Measurements from ENCODE around the gene RPS18. TPM values are rescaled to one million over a fixed set of nuclear protein-coding genes. Genes with fewer than 3 reads are reported as not detected.
A peak's percentile ranks its signal among the peaks of the same experiment; 100 is the strongest.

The RPS18 gene
- total and polyA plus RNA-seq, 10 of the 15 experiments (the other 5 are each of a cell fraction or from before 2014, with no cell fraction given), result 4,228 to 20,828 (median 7,406) TPM

DNA sequence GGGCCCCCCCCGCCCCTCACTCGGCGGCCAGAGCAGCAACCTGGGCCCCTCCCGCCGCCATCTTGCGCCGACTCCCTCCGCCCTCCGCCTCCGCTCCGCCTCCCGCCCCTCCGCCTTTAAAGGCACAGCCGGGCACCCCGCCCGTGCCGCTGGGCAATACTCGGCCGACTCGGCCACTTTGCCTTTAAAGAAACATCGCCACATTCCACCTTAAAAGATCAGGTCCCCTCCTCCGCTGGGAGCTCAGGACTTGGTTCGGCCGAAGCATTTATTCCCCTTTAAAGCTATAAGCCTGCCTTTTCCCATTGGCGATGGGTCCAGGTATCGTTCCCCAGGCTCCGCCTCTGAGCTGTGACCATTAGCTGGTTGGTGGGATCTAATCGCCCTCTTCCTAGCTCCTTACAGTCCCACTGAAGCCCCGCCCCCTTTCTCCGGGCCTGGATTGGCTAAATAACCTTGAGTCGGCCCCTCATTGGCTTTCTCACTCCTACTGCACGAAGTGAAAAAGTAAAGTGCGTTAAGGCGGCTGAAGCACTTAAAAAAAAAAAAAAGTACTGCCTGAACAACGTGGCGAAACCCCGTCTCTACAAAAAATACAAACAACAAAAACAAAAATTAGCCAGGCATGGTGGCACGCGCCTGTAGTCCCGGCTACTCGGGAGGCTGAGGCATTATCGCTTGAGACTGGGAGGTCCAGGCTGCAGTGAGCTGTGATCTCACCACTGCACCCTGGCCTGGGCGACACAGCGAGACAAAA is 46.0 kb downstream of the RPS18 start, which contains the start of gene ZBTB22:
ZBTB22 (minus strand) TSS at position 76 of the 757 bp plus-strand sequence. CDS start 828 bp downstream, outside the sequence.
- Histone ChIP-seq H3K79me2 (ENCODE audit: control insufficient read depth, insufficient read depth, low read length) (peaks cover 54% of the 10 kb centered on the region), H3K4me1 (ENCODE audit: control insufficient read depth, insufficient read depth, low read length) (peaks cover 35% of the 10 kb centered on the region), H3K27me3 (replicated peaks in 1 of 2; ENCODE audit: control insufficient read depth in 2 of 2, insufficient read depth in 2 of 2, low read length in 1 of 2) (no peaks in the 10 kb centered on the region), H4K20me1 (ENCODE audit: control insufficient read depth, insufficient read depth) (0 out of 2 replicates have a peak, but pooled peaks cover 3% of the 10 kb centered on the region), H3K4me2 (ENCODE audit: control insufficient read depth, insufficient read depth) (peak within 1 kb of the TSS; percentile 75), H2AFZ (ENCODE audit: control insufficient read depth, low read depth, low read length) (peak within 1 kb of the TSS; percentile 73), H3K9ac (ENCODE audit: control insufficient read depth, insufficient read depth, low read length) (peak within 1 kb of the TSS; percentile 72; the same call in 1 of the 2 replicates), H3K4me3 (peak within 1 kb of the TSS; percentile 63), H3K36me3 (ENCODE audit: control insufficient read depth in 2 of 2, insufficient read depth in 2 of 2, low read length in 1 of 2) (peaks cover 12 to 16% of the 10 kb centered on the region in 2 experiments; a peak in 3 of 4 replicates), H3K27ac (ENCODE audit: control insufficient read depth, insufficient read depth) (peak within 1 kb of the TSS; percentile 74), H3K9me3 (replicated peaks; ENCODE audit: control insufficient read depth, insufficient read depth, low read length) (no peaks in the 10 kb centered on the region)
- intact Hi-C loops (cut with micrococcal nuclease; ENCODE audit: unreplicated experiment) (loop anchor here (5.0 kb wide), 1 partner anchor 99 kb away; the partner anchor contains the start of gene CUTA), in situ Hi-C loops (cut with MboI) (no loop called here)
- DNase-seq (ENCODE audit: low read depth, low spot score) (peak; percentile 94), ATAC-seq (peak; percentile 69), FAIRE-seq (peak; percentile 95)
- RAD21 ChIA-PET (ENCODE audit: unreplicated experiment), result interaction anchor here (0.7 to 2.8 kb wide), 16 partner anchors 8 to 303 kb away, joined by 3 to 22 read pairs (median 4); partner anchors contain the start of genes B3GALT4, ITPR3, PFDN6 and RGL2
- under 1% methylated on average over 29 of the region's 44 CpGs for WGBS (ENCODE audit: insufficient coverage, insufficient replicate concordance, low lambda C conversion rate, missing lambda C conversion rate)
- no TSS peak for BruUV-seq (replicated peaks)
- POLR2A ChIA-PET, result interaction anchor here (0.5 to 2.0 kb wide), 21 partner anchors 9 to 1322 kb away, joined by 3 to 12 read pairs (median 5); partner anchors contain the start of genes B3GALT4, HLA-DPA1, HLA-DPB1 and HSD17B8
- CTCF ChIA-PET, result interaction anchor here (0.6 to 2.7 kb wide), 9 partner anchors 17 to 137 kb away, joined by 3 to 19 read pairs (median 4); partner anchors contain the start of genes B3GALT4, CUTA, RING1 and VPS52
- SMC1A ChIA-PET (ENCODE audit: uncharacterized antibody, unreplicated experiment), result interaction anchor here (0.6 to 1.5 kb wide), 8 partner anchors 18 to 377 kb away, joined by 3 to 13 read pairs (median 4); partner anchors contain the start of genes PFDN6 and WDR46
- TF ChIP-seq CBFB (IDR thresholded peaks at IDR 0.05; ENCODE audit: low read depth), result 0 out of 2 replicates have a peak, but pooled peaks have one; percentile 18
- TF ChIP-seq PAX8 (IDR thresholded peaks at IDR 0.05), result no peak
- TF ChIP-seq, protein P1, sequence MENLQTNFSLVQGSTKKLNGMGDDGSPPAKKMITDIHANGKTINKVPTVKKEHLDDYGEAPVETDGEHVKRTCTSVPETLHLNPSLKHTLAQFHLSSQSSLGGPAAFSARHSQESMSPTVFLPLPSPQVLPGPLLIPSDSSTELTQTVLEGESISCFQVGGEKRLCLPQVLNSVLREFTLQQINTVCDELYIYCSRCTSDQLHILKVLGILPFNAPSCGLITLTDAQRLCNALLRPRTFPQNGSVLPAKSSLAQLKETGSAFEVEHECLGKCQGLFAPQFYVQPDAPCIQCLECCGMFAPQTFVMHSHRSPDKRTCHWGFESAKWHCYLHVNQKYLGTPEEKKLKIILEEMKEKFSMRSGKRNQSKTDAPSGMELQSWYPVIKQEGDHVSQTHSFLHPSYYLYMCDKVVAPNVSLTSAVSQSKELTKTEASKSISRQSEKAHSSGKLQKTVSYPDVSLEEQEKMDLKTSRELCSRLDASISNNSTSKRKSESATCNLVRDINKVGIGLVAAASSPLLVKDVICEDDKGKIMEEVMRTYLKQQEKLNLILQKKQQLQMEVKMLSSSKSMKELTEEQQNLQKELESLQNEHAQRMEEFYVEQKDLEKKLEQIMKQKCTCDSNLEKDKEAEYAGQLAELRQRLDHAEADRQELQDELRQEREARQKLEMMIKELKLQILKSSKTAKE (IDR thresholded peaks at IDR 0.05; ENCODE audit: low read depth, poor library complexity, severe bottlenecking), result no peak
- no peak for TF ChIP-seq SMC3 (IDR thresholded peaks at IDR 0.05; ENCODE audit: borderline replicate concordance, low read length)
- no peak for TF ChIP-seq GATAD2B (conservative IDR thresholded peaks at IDR 0.05; ENCODE audit: low read depth)
- TF ChIP-seq ZNF207 (IDR thresholded peaks at IDR 0.05; ENCODE audit: borderline replicate concordance), result no peak; the same call in 1 of the 2 replicates
- peak; percentile 29; the same call in 1 of the 2 replicates for TF ChIP-seq PML (IDR thresholded peaks at IDR 0.05; ENCODE audit: low read length)
- TF ChIP-seq, protein P2, sequence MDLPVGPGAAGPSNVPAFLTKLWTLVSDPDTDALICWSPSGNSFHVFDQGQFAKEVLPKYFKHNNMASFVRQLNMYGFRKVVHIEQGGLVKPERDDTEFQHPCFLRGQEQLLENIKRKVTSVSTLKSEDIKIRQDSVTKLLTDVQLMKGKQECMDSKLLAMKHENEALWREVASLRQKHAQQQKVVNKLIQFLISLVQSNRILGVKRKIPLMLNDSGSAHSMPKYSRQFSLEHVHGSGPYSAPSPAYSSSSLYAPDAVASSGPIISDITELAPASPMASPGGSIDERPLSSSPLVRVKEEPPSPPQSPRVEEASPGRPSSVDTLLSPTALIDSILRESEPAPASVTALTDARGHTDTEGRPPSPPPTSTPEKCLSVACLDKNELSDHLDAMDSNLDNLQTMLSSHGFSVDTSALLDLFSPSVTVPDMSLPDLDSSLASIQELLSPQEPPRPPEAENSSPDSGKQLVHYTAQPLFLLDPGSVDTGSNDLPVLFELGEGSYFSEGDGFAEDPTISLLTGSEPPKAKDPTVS (IDR thresholded peaks at IDR 0.05; ENCODE audit: low read depth, low read length), result peak; percentile 76; the same call in 1 of the 2 replicates
- TF ChIP-seq, protein P3, sequence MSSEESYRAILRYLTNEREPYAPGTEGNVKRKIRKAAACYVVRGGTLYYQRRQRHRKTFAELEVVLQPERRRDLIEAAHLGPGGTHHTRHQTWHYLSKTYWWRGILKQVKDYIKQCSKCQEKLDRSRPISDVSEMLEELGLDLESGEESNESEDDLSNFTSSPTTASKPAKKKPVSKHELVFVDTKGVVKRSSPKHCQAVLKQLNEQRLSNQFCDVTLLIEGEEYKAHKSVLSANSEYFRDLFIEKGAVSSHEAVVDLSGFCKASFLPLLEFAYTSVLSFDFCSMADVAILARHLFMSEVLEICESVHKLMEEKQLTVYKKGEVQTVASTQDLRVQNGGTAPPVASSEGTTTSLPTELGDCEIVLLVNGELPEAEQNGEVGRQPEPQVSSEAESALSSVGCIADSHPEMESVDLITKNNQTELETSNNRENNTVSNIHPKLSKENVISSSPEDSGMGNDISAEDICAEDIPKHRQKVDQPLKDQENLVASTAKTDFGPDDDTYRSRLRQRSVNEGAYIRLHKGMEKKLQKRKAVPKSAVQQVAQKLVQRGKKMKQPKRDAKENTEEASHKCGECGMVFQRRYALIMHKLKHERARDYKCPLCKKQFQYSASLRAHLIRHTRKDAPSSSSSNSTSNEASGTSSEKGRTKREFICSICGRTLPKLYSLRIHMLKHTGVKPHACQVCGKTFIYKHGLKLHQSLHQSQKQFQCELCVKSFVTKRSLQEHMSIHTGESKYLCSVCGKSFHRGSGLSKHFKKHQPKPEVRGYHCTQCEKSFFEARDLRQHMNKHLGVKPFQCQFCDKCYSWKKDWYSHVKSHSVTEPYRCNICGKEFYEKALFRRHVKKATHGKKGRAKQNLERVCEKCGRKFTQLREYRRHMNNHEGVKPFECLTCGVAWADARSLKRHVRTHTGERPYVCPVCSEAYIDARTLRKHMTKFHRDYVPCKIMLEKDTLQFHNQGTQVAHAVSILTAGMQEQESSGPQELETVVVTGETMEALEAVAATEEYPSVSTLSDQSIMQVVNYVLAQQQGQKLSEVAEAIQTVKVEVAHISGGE (CRISPR knock-in tag; IDR thresholded peaks at IDR 0.05), result no peak
- TF ChIP-seq SUPT20H (IDR thresholded peaks at IDR 0.05; ENCODE audit: borderline replicate concordance, control insufficient read depth, low read depth, low read length), result no peak
- TF ChIP-seq EP300 (IDR thresholded peaks at IDR 0.05; ENCODE audit: borderline replicate concordance in 1 of 2, control insufficient read depth in 1 of 2, low read depth in 2 of 2, low read length in 2 of 2), result no peak
